Measurements from ENCODE around the gene ZBTB43. TPM values are rescaled to one million over a fixed set of nuclear protein-coding genes. Genes with fewer than 3 reads are reported as not detected.

The ZBTB43 gene
- total and polyA plus RNA-seq, 10 of the 15 experiments (the other 5 are each of a cell fraction or from before 2014, with no cell fraction given), result 2.4 to 19.3 (median 8.7) TPM

GRCh38 chr9:126806336-126806735 is 1.5 kb downstream of the ZBTB43 start:
- Histone ChIP-seq H3K4me3 (peak overlapping the region; percentile 82), H3K9me3 (replicated peaks; ENCODE audit: control insufficient read depth, insufficient read depth, low read length) (no peaks in the 10 kb centered on the region), H3K79me2 (ENCODE audit: control insufficient read depth, insufficient read depth, low read length) (peaks cover 48% of the 10 kb centered on the region), H3K36me3 (ENCODE audit: control insufficient read depth in 2 of 2, insufficient read depth in 2 of 2, low read length in 1 of 2) (peaks cover 0 to 5% of the 10 kb centered on the region in 2 experiments; a peak in 1 of 4 replicates), H3K27me3 (replicated peaks in 1 of 2; ENCODE audit: control insufficient read depth in 2 of 2, insufficient read depth in 2 of 2, low read length in 1 of 2) (no peaks in the 10 kb centered on the region), H3K4me1 (ENCODE audit: control insufficient read depth, insufficient read depth, low read length) (no peaks in the 10 kb centered on the region; the same call in 1 of the 2 replicates), H4K20me1 (ENCODE audit: control insufficient read depth, insufficient read depth) (no peaks in the 10 kb centered on the region), H3K4me2 (ENCODE audit: control insufficient read depth, insufficient read depth) (peak overlapping the region; percentile 79), H3K9ac (ENCODE audit: control insufficient read depth, insufficient read depth, low read length) (peak overlapping the region; percentile 84), H2AFZ (ENCODE audit: control insufficient read depth, low read depth, low read length) (no peak overlapping the region), H3K27ac (ENCODE audit: control insufficient read depth, insufficient read depth) (peak overlapping the region; percentile 60)
- intact Hi-C loops (cut with micrococcal nuclease; ENCODE audit: unreplicated experiment), result no loop called here
- ChIA-PET POLR2A (interaction anchor here (0.7 to 3.6 kb wide), 2 partner anchors 33 to 59 kb away, joined by 3 to 26 read pairs; no protein-coding TSS in a partner anchor), CTCF (interaction anchor here (1.0 to 2.4 kb wide), 7 partner anchors 23 to 101 kb away, joined by 3 to 10 read pairs (median 4); no protein-coding TSS in a partner anchor), SMC1A (ENCODE audit: uncharacterized antibody, unreplicated experiment) (interaction anchor here (0.7 to 4.0 kb wide), 10 partner anchors 15 to 114 kb away, joined by 3 to 35 read pairs (median 3); no protein-coding TSS in a partner anchor), RAD21 (ENCODE audit: unreplicated experiment) (interaction anchor here (1.2 to 3.4 kb wide), 6 partner anchors 14 to 109 kb away, joined by 3 to 25 read pairs (median 4); partner anchors contain the start of gene RALGPS1)
- FAIRE-seq, result no peak
- DNase-seq (ENCODE audit: low read depth, low spot score), result no peak
- ATAC-seq, result no peak
- TF ChIP-seq ATF2 (IDR thresholded peaks at IDR 0.05; ENCODE audit: low read length), result no peak
- TF ChIP-seq SPI1 (IDR thresholded peaks at IDR 0.05; ENCODE audit: borderline replicate concordance, insufficient read depth, low read depth, low read length), result no peak
- no peak for TF ChIP-seq ZBTB33 (IDR thresholded peaks at IDR 0.05)
- TF ChIP-seq MEF2B (IDR thresholded peaks at IDR 0.05; ENCODE audit: partially characterized antibody, poor library complexity, severe bottlenecking), result no peak
- no peak for TF ChIP-seq NR2F1 (conservative IDR thresholded peaks at IDR 0.05)
- no peak for TF ChIP-seq SKIL (IDR thresholded peaks at IDR 0.05; ENCODE audit: low read depth, poor library complexity, severe bottlenecking)
- no TSS peak for BruUV-seq (replicated peaks)
- WGBS (ENCODE audit: insufficient coverage, insufficient replicate concordance, low lambda C conversion rate, missing lambda C conversion rate), result 0% methylated on average over 2 of the region's 2 CpGs
- in situ Hi-C loops (cut with MboI), result no loop called here
